Mammary microvascular endothelial cell (primary cell): ENCODE data around the gene PPA2. TPM values are rescaled to one million over a fixed set of nuclear protein-coding genes. Genes with fewer than 3 reads are reported as not detected.

Experiments used
- total RNA-seq: library from RNA; depleted of rRNA; stranded (reverse); fragments of >200 nt; gene quantifications from 2 replicates; pipeline ENCODE4 v1.2.3, GENCODE V29; 2015

PPA2 gene
- total RNA-seq, result 69.4 and 78.5 TPM in 2 replicates

GRCh38 chr4:105473324-105474098 is at the start of gene PPA2:
TSS of gene PPA2 (minus strand) at chr4:105474062. CDS start at chr4:105474050, 12 bp downstream.

Other genes with a start within 250 kb of the PPA2 start
- not detected in 2 replicates for gene ARHGEF38, start 78.6 kb upstream of the PPA2 start, total RNA-seq
- 20.2 and 26.2 TPM in 2 replicates for gene INTS12, start 234.6 kb upstream of the PPA2 start, total RNA-seq
- gene GSTCD, start 234.7 kb upstream of the PPA2 start, total RNA-seq, result 9.9 and 10.2 TPM in 2 replicates